Right renal pelvis (tissue), 4 donors: ENCODE data around the gene TFB2M. TPM values are rescaled to one million over a fixed set of nuclear protein-coding genes. Genes with fewer than 3 reads are reported as not detected.

Experiments
- DNase-seq, 4 donors: peaks; one replicate each; pipeline ENCODE4 v3.0.0-alpha.2; 2013; ENCODE audit warnings: low read depth in 4 of 4, low spot score in 3 of 4, missing footprints in 1 of 4
- polyA plus RNA-seq, 4 donors: library from polyadenylated mRNA; unstranded; fragments of 120-200 nt; gene quantifications; one replicate each; pipeline ENCODE4 v1.2.1, GENCODE V29; 2013; ENCODE audit not compliant: insufficient read length in 4 of 4

The TFB2M gene
- polyA plus RNA-seq, 4 donors: 21.7 to 24.6 (median 22.5) TPM

- DNase-seq: no peak
Measured at GRCh38 chr1:246516126-246516525, 49.9 kb downstream of the TFB2M start.

- no peak for DNase-seq
Measured at GRCh38 chr1:246515390-246516005, 50.6 kb downstream of the TFB2M start.

- DNase-seq: no peak
Measured at GRCh38 chr1:246513619-246514343, 52.3 kb downstream of the TFB2M start.

- no peak for DNase-seq
Measured at GRCh38 chr1:246513041-246513440, 53.0 kb downstream of the TFB2M start.

GRCh38 chr1:246512635-246513034, 53.4 kb downstream of the TFB2M start:
- DNase-seq: no peak

- no peak for DNase-seq
Measured at GRCh38 chr1:246512230-246512629, 53.8 kb downstream of the TFB2M start.

- no peak for DNase-seq
Measured at GRCh38 chr1:246511203-246511602, 54.9 kb downstream of the TFB2M start.

GRCh38 chr1:246510147-246511030, 55.7 kb downstream of the TFB2M start:
- no peak for DNase-seq

GRCh38 chr1:246508897-246509688, 57.0 kb downstream of the TFB2M start:
- DNase-seq: no peak

GRCh38 chr1:246506674-246507481, 59.2 kb downstream of the TFB2M start, which contains the start of gene SMYD3:
SMYD3 (minus strand) TSS chr1:246507279.
- DNase-seq: peak; percentile 70 to 81 (median 72)

GRCh38 chr1:246506367-246506673, 59.7 kb downstream of the TFB2M start:
- no peak for DNase-seq

- DNase-seq: no peak
Measured at GRCh38 chr1:246503341-246503740, 62.7 kb downstream of the TFB2M start.

- DNase-seq: peak in 3 of 4 donors; percentile 32 to 60 (median 44)
Measured at GRCh38 chr1:246497331-246497915, 68.6 kb downstream of the TFB2M start.

- peak; percentile 54 to 64 (median 59) for DNase-seq
Measured at GRCh38 chr1:246492611-246493245, 73.3 kb downstream of the TFB2M start.

GRCh38 chr1:246491551-246492053, 74.5 kb downstream of the TFB2M start:
- no peak for DNase-seq
